ENCODE measurements around the gene RFX7. TPM values are rescaled to one million over a fixed set of nuclear protein-coding genes. Genes with fewer than 3 reads are reported as not detected.

RFX7 gene
- total and polyA plus RNA-seq, 2 donors (not counting 1 experiment from before 2014, with no cell fraction given): 5.4 to 6.9 TPM

GRCh38 chr15:56228352-56228751, 15.3 kb downstream of the RFX7 start:
- Histone ChIP-seq H3K27ac (ENCODE audit: insufficient read depth, low read length) (no peak overlapping the region), H3K9ac (ENCODE audit: insufficient read depth, low read length) (no peak overlapping the region), H3K4me2 (ENCODE audit: extremely low read depth, insufficient read depth, low read length) (no peak overlapping the region), H2AFZ (ENCODE audit: low read length) (no peak overlapping the region), H4K20me1 (ENCODE audit: control insufficient read depth, extremely low read depth, insufficient read depth, low read length) (no peaks in the 10 kb centered on the region), H3K9me3 (ENCODE audit: control insufficient read depth, insufficient read depth, low read depth, low read length) (no peaks in the 10 kb centered on the region), H3K79me2 (ENCODE audit: control insufficient read depth, insufficient read depth, low read length) (peaks cover 10% of the 10 kb centered on the region), H3K27me3 (ENCODE audit: control insufficient read depth, insufficient read depth, low read length) (no peaks in the 10 kb centered on the region), H3K36me3 (ENCODE audit: control insufficient read depth, insufficient read depth, low read length) (no peaks in the 10 kb centered on the region), H3K4me3 (replicated peaks in 1 of 4; ENCODE audit: control extremely low read depth in 1 of 4, insufficient read depth in 1 of 4, low read depth in 3 of 4, low read length in 4 of 4) (no peak overlapping the region), H3K4me1 (ENCODE audit: control insufficient read depth, extremely low read depth, insufficient read depth, low read length) (no peaks in the 10 kb centered on the region)
- no peak for DNase-seq (ENCODE audit: low read depth in 2 of 2)
- TF ChIP-seq CTCF (conservative IDR thresholded peaks at IDR 0.05 in 1 of 2, IDR thresholded peaks at IDR 0.05 in 1 of 2; ENCODE audit: low read depth in 1 of 2, low read length in 2 of 2): no peak
- TF ChIP-seq EZH2 (IDR thresholded peaks at IDR 0.05; ENCODE audit: low read length, missing control alignments): no peak

- Histone ChIP-seq H3K9ac (ENCODE audit: insufficient read depth, low read length) (no peak overlapping the region), H3K4me2 (ENCODE audit: extremely low read depth, insufficient read depth, low read length) (no peak overlapping the region), H3K4me1 (ENCODE audit: control insufficient read depth, extremely low read depth, insufficient read depth, low read length) (no peaks in the 10 kb centered on the region), H3K79me2 (ENCODE audit: control insufficient read depth, insufficient read depth, low read length) (peaks cover 11% of the 10 kb centered on the region), H4K20me1 (ENCODE audit: control insufficient read depth, extremely low read depth, insufficient read depth, low read length) (no peaks in the 10 kb centered on the region), H3K36me3 (ENCODE audit: control insufficient read depth, insufficient read depth, low read length) (no peaks in the 10 kb centered on the region), H3K27me3 (ENCODE audit: control insufficient read depth, insufficient read depth, low read length) (no peaks in the 10 kb centered on the region), H2AFZ (ENCODE audit: low read length) (no peak overlapping the region), H3K27ac (ENCODE audit: insufficient read depth, low read length) (no peak overlapping the region), H3K4me3 (replicated peaks in 1 of 4; ENCODE audit: control extremely low read depth in 1 of 4, insufficient read depth in 1 of 4, low read depth in 3 of 4, low read length in 4 of 4) (no peak overlapping the region), H3K9me3 (ENCODE audit: control insufficient read depth, insufficient read depth, low read depth, low read length) (no peaks in the 10 kb centered on the region)
- DNase-seq (ENCODE audit: low read depth in 2 of 2): no peak
- TF ChIP-seq EZH2 (IDR thresholded peaks at IDR 0.05; ENCODE audit: low read length, missing control alignments) (no peak), CTCF (conservative IDR thresholded peaks at IDR 0.05 in 1 of 2, IDR thresholded peaks at IDR 0.05 in 1 of 2; ENCODE audit: low read depth in 1 of 2, low read length in 2 of 2) (no peak)
These were observed 15.9 kb downstream of the RFX7 start for GRCh38 chr15:56227780-56228179.

GRCh38 chr15:56227306-56227705, 16.4 kb downstream of the RFX7 start:
- H4K20me1 ChIP-seq (ENCODE audit: control insufficient read depth, extremely low read depth, insufficient read depth, low read length): no peaks in the 10 kb centered on the region
- no peaks in the 10 kb centered on the region for H3K36me3 ChIP-seq (ENCODE audit: control insufficient read depth, insufficient read depth, low read length)
- no peaks in the 10 kb centered on the region for H3K27me3 ChIP-seq (ENCODE audit: control insufficient read depth, insufficient read depth, low read length)
- TF ChIP-seq CTCF (conservative IDR thresholded peaks at IDR 0.05 in 1 of 2, IDR thresholded peaks at IDR 0.05 in 1 of 2; ENCODE audit: low read depth in 1 of 2, low read length in 2 of 2): no peak
- TF ChIP-seq EZH2 (IDR thresholded peaks at IDR 0.05; ENCODE audit: low read length, missing control alignments): no peak
- no peaks in the 10 kb centered on the region for H3K4me1 ChIP-seq (ENCODE audit: control insufficient read depth, extremely low read depth, insufficient read depth, low read length)
- H3K79me2 ChIP-seq (ENCODE audit: control insufficient read depth, insufficient read depth, low read length): peaks cover 10% of the 10 kb centered on the region
- H3K9me3 ChIP-seq (ENCODE audit: control insufficient read depth, insufficient read depth, low read depth, low read length): no peaks in the 10 kb centered on the region
- no peak for DNase-seq (ENCODE audit: low read depth in 2 of 2)
- no peak overlapping the region for H2AFZ ChIP-seq (ENCODE audit: low read length)
- no peak overlapping the region for H3K9ac ChIP-seq (ENCODE audit: insufficient read depth, low read length)
- H3K4me3 ChIP-seq (replicated peaks in 1 of 4; ENCODE audit: control extremely low read depth in 1 of 4, insufficient read depth in 1 of 4, low read depth in 3 of 4, low read length in 4 of 4): no peak overlapping the region
- H3K27ac ChIP-seq (ENCODE audit: insufficient read depth, low read length): no peak overlapping the region
- H3K4me2 ChIP-seq (ENCODE audit: extremely low read depth, insufficient read depth, low read length): no peak overlapping the region

Measured in fibroblast of lung (primary cell).